ENCODE measurements around the gene C5orf58. TPM values are rescaled to one million over a fixed set of nuclear protein-coding genes. Genes with fewer than 3 reads are reported as not detected.

C5orf58 gene
- total and polyA plus RNA-seq, 10 of the 15 experiments (the other 5 are each of a cell fraction or from before 2014, with no cell fraction given): 0.13 to 0.27 (median 0.26) TPM; not detected in 7

- Histone ChIP-seq H3K4me3 (no peak overlapping the region), H3K4me2 (ENCODE audit: control insufficient read depth, insufficient read depth) (no peak overlapping the region), H4K20me1 (ENCODE audit: control insufficient read depth, insufficient read depth) (no peaks in the 10 kb centered on the region), H3K79me2 (ENCODE audit: control insufficient read depth, insufficient read depth, low read length) (no peaks in the 10 kb centered on the region), H3K36me3 (ENCODE audit: control insufficient read depth in 2 of 2, insufficient read depth in 2 of 2, low read length in 1 of 2) (peaks cover 4 to 6% of the 10 kb centered on the region in 2 experiments; a peak in 3 of 4 replicates), H3K27ac (ENCODE audit: control insufficient read depth, insufficient read depth) (no peak overlapping the region; the same call in 1 of the 2 replicates), H3K27me3 (replicated peaks in 1 of 2; ENCODE audit: control insufficient read depth in 2 of 2, insufficient read depth in 2 of 2, low read length in 1 of 2) (no peaks in the 10 kb centered on the region), H2AFZ (ENCODE audit: control insufficient read depth, low read depth, low read length) (no peak overlapping the region), H3K9ac (ENCODE audit: control insufficient read depth, insufficient read depth, low read length) (no peak overlapping the region), H3K4me1 (ENCODE audit: control insufficient read depth, insufficient read depth, low read length) (peaks cover 31% of the 10 kb centered on the region), H3K9me3 (replicated peaks; ENCODE audit: control insufficient read depth, insufficient read depth, low read length) (peaks cover 3% of the 10 kb centered on the region; the same call in 1 of the 3 replicates)
- no TSS peak for BruUV-seq (replicated peaks)
- SMC1A ChIA-PET (ENCODE audit: uncharacterized antibody, unreplicated experiment): interaction anchor here (0.9 to 16.6 kb wide), 6 partner anchors 14 to 141 kb away, joined by 3 to 451 read pairs (median 60); partner anchors contain the start of gene LCP2
- FAIRE-seq (no peak), ATAC-seq (no peak), DNase-seq (ENCODE audit: low read depth, low spot score) (no peak)
- in situ Hi-C loops (cut with MboI) (no loop called here), intact Hi-C loops (cut with micrococcal nuclease; ENCODE audit: unreplicated experiment) (no loop called here)
- WGBS (ENCODE audit: insufficient coverage, insufficient replicate concordance, low lambda C conversion rate, missing lambda C conversion rate): 96% methylated on average over 6 of the region's 6 CpGs
- RAD21 ChIA-PET (ENCODE audit: unreplicated experiment): interaction anchor here (1.2 to 8.9 kb wide), 7 partner anchors 15 to 59 kb away, joined by 4 to 182 read pairs (median 12); partner anchors contain the start of gene LCP2
- POLR2A ChIA-PET: interaction anchor here (0.6 to 4.5 kb wide), 5 partner anchors 11 to 51 kb away, joined by 3 to 75 read pairs (median 7); partner anchors contain the start of gene LCP2
- CTCF ChIA-PET: interaction anchor here (0.8 to 8.1 kb wide), 9 partner anchors 12 to 131 kb away, joined by 3 to 126 read pairs (median 3); partner anchors contain the start of gene LCP2
- TF ChIP-seq SUPT20H (IDR thresholded peaks at IDR 0.05; ENCODE audit: borderline replicate concordance, control insufficient read depth, low read depth, low read length): no peak
- no peak for TF ChIP-seq TBL1XR1 (IDR thresholded peaks at IDR 0.05; ENCODE audit: low read depth, low read length)
- no peak for TF ChIP-seq E2F8 (IDR thresholded peaks at IDR 0.05; ENCODE audit: low read depth, partially characterized antibody)
- TF ChIP-seq ZZZ3 (IDR thresholded peaks at IDR 0.05; ENCODE audit: control insufficient read depth, insufficient read length, low read depth): no peak
- no peak for TF ChIP-seq YY1 (IDR thresholded peaks at IDR 0.05; ENCODE audit: low read depth, low read length)
- no peak for TF ChIP-seq RUNX3 (IDR thresholded peaks at IDR 0.05; ENCODE audit: low read length)
- no peak for TF ChIP-seq ZBTB11 (CRISPR knock-in tag; IDR thresholded peaks at IDR 0.05)
- no peak for TF ChIP-seq PAX5 (IDR thresholded peaks at IDR 0.05; ENCODE audit: borderline replicate concordance, low read depth, low read length)
- no peak for TF ChIP-seq ELK1 (IDR thresholded peaks at IDR 0.05; ENCODE audit: low read depth, low read length)
- no peak for TF ChIP-seq CBX3 (IDR thresholded peaks at IDR 0.05; ENCODE audit: borderline replicate concordance, low read depth)
- TF ChIP-seq CTCF (IDR thresholded peaks at IDR 0.05 in 2 of 3, conservative IDR thresholded peaks at IDR 0.05 in 1 of 3; ENCODE audit: control insufficient read depth in 2 of 3, extremely low read depth in 1 of 3, insufficient read depth in 1 of 3, low read depth in 3 of 3, low read length in 3 of 3): no peak
- no peak for TF ChIP-seq CBFB (IDR thresholded peaks at IDR 0.05; ENCODE audit: low read depth)
- TF ChIP-seq PML (IDR thresholded peaks at IDR 0.05; ENCODE audit: low read length): no peak
- no peak for TF ChIP-seq NFYB (IDR thresholded peaks at IDR 0.05; ENCODE audit: insufficient read depth, low read depth, low read length)
Observed at GRCh38 chr5:170280011-170280493, 47.3 kb downstream of the C5orf58 start.

All from GM12878 (cell line).